Bronchial epithelial cell (primary cell): ENCODE measurements around the gene MYO1A. TPM values are rescaled to one million over a fixed set of nuclear protein-coding genes. Genes with fewer than 3 reads are reported as not detected.
A peak's percentile ranks its signal among the peaks of the same experiment; 100 is the strongest.
"Not testable (repeated sequence)": the region's sequence is repeated elsewhere in the genome, so short reads cannot be mapped to it uniquely, and the experiment has no call there.

Source experiments
- DNase-seq: peaks from one replicate; pipeline ENCODE4 v3.0.0-alpha.2; 2010; ENCODE audit warnings: low read depth
- FAIRE-seq: peaks from 2 replicates; lab custom pipeline; 2011; peaks lifted over from hg19 to GRCh38; lab: Jason Lieb, UNC
- H3K27me3 ChIP-seq: 2 replicates; pipeline ENCODE4 v1.5.1; 2011; ENCODE audit warnings: low read length; ENCODE audit not compliant: control insufficient read depth, insufficient read depth
- H3K36me3 ChIP-seq: 2 replicates; pipeline ENCODE4 v1.5.1; 2011; ENCODE audit warnings: low read length; ENCODE audit not compliant: control insufficient read depth, insufficient read depth
- H3K4me3 ChIP-seq: 2 replicates; pipeline ENCODE4 v1.5.1; 2011; ENCODE audit warnings: mild to moderate bottlenecking, low read depth, low read length, control low read depth
- total RNA-seq: library from RNA; depleted of rRNA; stranded (reverse); fragments of >200 nt; gene quantifications from 2 replicates; pipeline ENCODE4 v1.2.1, GENCODE V29; 2014
- TF ChIP-seq, protein P1 (sequence below): IDR thresholded peaks from 2 replicates; pipeline ENCODE4 v1.5.1; 2011; ENCODE audit warnings: mild to moderate bottlenecking, moderate library complexity, low read length, control low read depth, inconsistent platforms; ENCODE audit not compliant: insufficient read depth, severe bottlenecking

The MYO1A gene
- total RNA-seq, 1 donor from 2014 or later: under 0.01 TPM

DNA sequence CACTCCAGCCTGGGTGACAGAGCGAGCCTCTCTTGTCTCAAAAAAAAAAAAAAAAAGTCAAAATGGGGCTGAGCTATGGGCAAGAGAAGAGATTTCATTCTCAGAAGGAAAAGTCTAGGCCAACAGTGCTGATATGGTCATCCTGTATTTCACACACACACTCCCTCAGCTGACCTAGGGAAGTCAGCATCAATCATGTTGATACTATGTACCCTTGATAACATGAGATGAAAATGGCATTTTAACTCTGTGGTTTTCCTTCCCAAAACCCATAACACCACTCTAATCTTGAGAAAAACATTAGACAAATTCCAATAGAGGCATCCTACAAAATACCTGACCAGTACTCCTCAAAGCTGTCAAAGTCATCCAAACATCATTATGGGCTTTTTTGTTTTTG, 30.9 kb upstream of the MYO1A start:
- no peak for FAIRE-seq
- no peak for DNase-seq
- no peaks in the 10 kb centered on the region for H3K36me3 ChIP-seq
- TF ChIP-seq, protein P1, sequence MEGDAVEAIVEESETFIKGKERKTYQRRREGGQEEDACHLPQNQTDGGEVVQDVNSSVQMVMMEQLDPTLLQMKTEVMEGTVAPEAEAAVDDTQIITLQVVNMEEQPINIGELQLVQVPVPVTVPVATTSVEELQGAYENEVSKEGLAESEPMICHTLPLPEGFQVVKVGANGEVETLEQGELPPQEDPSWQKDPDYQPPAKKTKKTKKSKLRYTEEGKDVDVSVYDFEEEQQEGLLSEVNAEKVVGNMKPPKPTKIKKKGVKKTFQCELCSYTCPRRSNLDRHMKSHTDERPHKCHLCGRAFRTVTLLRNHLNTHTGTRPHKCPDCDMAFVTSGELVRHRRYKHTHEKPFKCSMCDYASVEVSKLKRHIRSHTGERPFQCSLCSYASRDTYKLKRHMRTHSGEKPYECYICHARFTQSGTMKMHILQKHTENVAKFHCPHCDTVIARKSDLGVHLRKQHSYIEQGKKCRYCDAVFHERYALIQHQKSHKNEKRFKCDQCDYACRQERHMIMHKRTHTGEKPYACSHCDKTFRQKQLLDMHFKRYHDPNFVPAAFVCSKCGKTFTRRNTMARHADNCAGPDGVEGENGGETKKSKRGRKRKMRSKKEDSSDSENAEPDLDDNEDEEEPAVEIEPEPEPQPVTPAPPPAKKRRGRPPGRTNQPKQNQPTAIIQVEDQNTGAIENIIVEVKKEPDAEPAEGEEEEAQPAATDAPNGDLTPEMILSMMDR: no peak
- no peak overlapping the region for H3K4me3 ChIP-seq
- H3K27me3 ChIP-seq: no peaks in the 10 kb centered on the region

GRCh38 chr12:57079821-57080220, 29.9 kb upstream of the MYO1A start:
- no peak for DNase-seq
- H3K4me3 ChIP-seq: no peak overlapping the region
- no peaks in the 10 kb centered on the region for H3K27me3 ChIP-seq
- FAIRE-seq: no peak
- TF ChIP-seq, protein P1: no peak
- H3K36me3 ChIP-seq: no peaks in the 10 kb centered on the region

DNA sequence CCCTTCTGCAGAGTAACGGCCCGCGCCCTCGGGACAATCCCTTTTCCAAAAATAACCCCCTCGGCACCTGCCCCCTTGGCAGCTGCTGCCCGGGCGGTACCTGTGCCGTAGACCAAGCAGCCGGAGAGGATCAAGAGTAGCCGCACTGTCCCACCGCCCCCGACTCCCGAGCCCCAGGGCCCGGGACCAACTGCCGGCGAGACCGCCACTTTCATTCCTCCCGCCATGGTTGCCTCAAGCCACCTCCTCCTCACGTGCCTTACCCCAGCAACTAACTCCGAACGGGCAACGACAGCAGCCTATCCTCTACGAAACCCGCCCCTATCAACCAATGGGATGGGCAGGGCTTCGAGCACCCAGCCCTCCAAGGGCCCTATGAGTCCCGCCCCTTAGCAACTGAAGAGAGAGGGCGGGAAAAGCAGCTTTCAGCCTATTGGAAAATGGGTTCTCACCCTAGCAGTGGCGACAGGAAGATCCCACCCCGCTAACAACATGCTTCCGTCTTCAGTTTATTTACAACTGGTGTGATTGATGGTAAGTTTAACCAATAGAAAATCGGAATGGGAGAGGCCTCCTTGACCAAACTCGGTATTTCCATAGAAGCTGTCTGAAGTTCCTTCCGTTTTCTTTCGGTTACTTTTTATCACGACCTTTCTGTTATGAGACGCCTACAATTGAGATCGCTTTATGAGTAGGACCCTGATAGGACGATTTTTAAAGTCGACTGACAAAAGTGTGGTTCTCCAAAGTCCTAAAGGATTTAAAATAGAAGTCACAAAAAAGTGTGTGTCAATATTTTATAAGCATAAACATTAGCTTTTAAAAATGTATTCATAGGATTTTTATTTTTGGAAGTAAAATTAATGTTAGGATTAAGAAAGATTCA, 28.8 kb upstream of the MYO1A start, which contains the start of gene NEMP1:
NEMP1 (minus strand) TSS at position 273 of the 886 bp plus-strand sequence; CDS start at position 227, 46 bp downstream.
- Histone ChIP-seq H3K36me3 (no peaks in the 10 kb centered on the region), H3K4me3 (peak within 1 kb of the TSS; percentile 79), H3K27me3 (no peaks in the 10 kb centered on the region)
- TF ChIP-seq, protein P1: no peak
- peak; percentile 100 for DNase-seq
- FAIRE-seq: peak; percentile 91

DNA sequence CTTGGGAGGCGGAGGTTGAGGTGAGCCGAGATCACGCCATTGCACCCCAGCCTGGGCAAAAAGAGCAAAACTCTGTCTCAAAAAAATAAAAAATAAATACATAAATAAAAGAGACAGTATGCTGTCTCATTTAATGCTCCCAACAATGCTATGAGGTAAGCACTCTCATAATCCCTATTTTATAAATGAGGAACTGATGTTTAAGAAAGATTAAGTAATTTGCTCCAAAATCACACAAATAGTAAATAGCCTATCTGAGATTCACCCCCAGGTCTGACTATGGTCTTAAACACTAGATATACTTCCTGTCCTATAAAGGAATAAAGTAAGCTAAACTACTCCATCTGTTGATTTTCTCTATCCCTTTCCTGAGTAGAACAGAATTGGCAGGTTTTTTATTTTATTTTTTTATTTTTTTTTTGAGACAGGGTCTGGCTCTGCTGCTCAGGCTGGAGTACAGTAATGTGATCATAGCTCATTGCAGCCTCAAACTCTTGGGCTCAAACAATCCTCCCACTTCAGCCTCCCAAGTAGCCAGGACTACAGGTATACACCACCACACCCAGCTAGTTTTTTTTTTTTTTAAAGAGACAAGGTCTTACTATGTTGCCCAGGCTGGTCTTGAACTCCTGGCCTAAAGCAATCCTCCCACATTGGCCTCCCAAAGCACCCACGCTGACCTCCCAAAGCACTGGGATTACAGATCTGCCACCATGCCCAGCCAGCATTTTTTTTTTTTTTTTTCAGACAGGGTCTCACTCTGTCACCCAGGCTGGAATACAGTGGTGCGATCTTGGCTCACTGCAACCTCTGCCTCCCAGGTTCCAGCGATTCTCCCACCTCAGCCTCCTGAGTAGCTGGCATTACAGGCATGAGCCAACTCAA, 23.9 kb upstream of the MYO1A start:
- H3K27me3 ChIP-seq, H3K4me3 ChIP-seq, H3K36me3 ChIP-seq, FAIRE-seq, DNase-seq: not testable (repeated sequence)

DNA sequence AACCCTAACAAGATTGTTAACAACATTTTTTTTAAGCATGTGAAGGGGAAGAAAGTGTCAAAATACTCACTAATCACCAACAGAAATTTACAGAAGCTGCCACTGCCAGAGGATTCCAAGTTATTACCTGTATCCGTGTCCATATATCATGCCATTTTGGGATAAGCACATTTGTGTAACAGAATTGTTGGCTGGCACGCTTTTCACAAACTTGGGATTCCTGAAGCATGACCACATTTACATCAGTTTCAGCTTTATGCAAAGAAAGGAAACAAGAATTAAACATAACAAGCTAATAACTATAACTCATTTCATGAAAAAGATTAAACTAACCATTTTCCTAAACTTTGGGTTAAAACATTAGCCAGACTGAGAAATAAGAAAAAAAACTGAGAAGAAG, 22.7 kb upstream of the MYO1A start:
- TF ChIP-seq, protein P1: no peak
- Histone ChIP-seq H3K36me3 (peaks cover 2% of the 10 kb centered on the region), H3K27me3 (no peaks in the 10 kb centered on the region), H3K4me3 (no peak overlapping the region)
- DNase-seq (no peak), FAIRE-seq (no peak)

DNA sequence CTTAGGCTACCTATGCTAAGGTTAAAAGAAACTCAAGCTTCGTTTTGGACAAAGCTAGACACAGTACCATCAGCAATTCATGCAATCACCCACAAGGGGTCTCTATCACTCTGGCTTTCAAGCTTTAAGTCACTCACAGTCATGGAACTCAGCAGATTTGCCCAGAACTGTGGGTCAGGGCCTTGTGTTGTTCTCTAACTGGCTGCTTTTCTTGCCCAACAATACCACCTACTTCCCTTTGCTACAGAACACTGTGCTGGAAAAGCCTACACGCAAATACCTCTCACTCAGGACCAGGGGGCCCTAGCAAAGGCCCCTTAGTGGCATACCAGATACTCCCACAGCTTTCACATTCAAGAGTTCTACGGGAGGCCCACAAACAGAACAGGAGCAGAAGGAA, 19.6 kb upstream of the MYO1A start:
- Histone ChIP-seq H3K4me3 (no peak overlapping the region), H3K36me3 (peaks cover 2% of the 10 kb centered on the region), H3K27me3 (no peaks in the 10 kb centered on the region)
- no peak for FAIRE-seq
- peak; percentile 78 for DNase-seq
- TF ChIP-seq, protein P1: peak; percentile 86
